Measurements from ENCODE around the gene ELL2.

DNA sequence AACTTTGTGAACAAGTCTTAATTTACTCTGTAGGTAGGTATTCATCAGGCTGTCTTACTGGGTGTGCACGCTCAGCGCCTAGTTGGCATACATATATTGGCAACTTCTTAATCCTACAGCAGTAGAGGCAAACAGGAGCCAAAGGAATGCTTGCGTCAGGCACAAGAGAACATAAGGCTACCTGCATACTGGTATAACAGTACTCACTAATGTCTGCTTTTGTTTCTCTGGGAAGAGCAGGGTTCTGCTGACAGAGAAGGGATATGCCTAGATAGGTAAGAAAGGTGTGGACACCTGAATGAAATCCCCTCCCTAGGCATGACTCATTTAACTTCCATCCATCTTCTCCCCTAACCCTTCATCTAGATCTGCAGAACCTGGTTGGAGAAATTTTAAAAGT lies 40.1 kb downstream of the ELL2 start:
- TF ChIP-seq CTCF (IDR thresholded peaks at IDR 0.05): no peak
- no peak for TF ChIP-seq POLR2A (IDR thresholded peaks at IDR 0.05)
- TF ChIP-seq POLR2AphosphoS5 (IDR thresholded peaks at IDR 0.05): no peak
- TF ChIP-seq EP300 (IDR thresholded peaks at IDR 0.05; ENCODE audit: low read depth): no peak
